ENCODE results near the gene TUSC2.
"Not testable (repeated sequence)": the region's sequence is repeated elsewhere in the genome, so short reads cannot be mapped to it uniquely, and the experiment has no call there.

The TUSC2 gene

DNA sequence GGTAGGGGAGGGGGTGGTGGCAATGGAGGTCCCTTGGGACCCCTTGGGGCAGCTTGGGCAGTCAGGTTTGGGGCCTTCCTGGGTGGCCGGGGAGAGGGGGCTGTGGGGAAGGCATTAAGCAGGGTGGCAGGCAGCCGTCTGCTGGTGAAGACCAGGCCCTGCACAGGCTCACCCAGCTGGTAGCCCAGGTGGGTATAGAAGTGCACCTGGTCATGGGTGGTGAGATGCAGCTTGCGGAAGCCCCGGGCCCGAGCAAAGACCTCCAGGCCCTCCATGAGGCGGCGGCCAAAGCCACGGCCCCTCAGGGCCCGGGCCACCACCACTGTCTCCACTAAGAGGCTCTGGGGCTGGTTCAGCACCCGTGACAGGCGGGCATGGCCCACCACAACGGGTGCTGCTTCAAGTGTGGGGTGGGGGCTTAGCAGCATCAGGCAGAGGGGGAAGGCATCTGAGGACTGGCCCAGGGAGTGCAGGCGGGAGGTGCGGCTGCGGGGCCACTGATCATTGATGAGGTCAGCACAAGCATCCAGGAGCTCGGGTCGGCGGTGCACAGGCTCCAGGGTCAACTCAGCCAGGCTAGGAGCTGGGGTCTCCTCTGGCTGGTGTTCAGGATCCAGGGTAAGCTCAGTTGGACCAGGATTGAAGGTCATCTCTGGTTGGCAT, 31.2 kb downstream of the TUSC2 start:
- no peak for DNase-seq (ENCODE audit: low read depth in 2 of 2, low spot score in 1 of 2)

DNA sequence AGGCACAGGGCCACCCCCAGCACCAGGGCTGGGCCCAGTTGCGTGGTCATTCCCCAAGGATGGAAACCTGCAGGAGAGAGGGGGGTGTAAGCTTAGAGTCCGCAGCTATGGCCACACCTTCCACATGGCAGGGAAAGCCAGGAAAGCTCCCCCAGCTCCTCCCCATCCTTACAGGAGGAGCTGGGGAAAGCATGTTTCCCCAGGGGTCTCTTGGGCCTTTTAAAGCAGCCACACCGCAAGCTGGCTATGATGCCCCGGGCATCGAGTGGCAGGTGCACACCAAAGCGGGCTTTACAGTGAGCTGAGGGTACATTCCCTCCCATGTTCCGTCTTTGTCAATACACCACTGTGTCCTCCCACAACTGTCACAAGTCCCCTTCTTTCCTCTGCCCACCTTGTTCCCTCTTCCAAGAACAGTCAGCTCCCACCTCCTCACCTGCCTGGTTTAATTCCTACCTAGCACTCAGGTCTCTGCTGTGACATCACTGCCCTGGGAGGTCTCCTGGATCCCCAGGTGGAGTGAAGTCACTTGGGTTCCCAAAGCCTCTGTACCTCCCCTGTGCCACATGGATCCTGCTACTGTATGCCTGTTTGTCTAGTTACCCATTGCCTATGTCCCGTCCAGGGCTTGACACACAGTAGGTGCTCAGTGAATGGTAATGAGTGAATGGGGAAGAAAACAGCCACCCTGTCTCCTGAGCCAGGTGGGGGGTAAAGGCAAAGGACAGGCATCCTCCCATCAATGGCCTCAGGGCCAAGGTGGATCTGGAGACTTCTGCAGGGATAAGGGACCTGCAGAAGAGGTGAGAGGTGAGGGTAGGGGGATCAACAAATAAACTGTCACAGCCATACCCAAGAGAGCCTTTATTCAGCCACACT, 32.2 kb downstream of the TUSC2 start:
- no peak for DNase-seq (ENCODE audit: low read depth in 2 of 2, low spot score in 1 of 2)

DNA sequence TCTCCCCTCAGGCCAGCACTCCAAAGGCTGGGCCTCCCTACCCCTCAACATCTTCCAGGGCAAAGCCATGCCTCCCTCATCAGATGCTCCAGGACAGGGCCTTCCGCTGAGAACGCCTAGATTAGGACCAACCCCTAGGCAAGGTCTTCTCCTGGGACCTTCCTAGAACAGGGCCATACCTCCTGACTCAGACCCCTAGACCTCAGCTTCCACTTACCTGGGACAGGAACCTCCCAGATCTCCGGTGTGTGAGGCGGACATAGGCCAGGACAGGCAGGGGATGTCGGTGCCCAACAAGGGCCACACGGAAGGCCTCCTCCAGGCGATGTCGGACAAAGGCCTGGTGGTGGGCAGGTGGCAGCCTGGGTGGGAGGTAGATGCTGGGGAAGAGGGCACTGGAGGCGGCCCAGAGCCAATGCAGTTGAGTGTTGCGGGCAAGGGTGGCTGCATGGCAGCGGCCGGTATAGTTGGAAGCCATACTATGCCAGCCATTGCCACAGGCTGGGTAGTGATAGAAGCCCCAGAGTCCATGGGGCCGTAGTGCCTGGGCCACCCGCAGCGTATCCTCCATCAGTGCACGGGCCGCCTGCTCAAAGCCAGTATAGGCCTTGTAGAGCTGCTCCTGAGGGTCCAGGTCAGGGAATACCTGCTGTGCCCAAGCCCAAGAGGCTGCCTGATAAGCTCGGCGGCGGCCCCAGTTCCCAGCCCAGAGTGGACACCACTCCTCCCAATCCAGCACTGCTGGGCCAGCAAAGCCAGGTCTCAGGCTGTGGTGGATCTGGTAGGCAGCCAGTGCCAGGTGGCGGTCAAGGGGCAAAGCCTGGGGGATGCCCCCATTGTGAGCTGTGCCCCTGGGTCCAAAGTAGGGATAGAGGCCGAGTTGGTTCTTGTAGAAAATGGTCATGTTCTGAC, 33.3 kb downstream of the TUSC2 start:
- DNase-seq (ENCODE audit: low read depth in 2 of 2, low spot score in 1 of 2): no peak

DNA sequence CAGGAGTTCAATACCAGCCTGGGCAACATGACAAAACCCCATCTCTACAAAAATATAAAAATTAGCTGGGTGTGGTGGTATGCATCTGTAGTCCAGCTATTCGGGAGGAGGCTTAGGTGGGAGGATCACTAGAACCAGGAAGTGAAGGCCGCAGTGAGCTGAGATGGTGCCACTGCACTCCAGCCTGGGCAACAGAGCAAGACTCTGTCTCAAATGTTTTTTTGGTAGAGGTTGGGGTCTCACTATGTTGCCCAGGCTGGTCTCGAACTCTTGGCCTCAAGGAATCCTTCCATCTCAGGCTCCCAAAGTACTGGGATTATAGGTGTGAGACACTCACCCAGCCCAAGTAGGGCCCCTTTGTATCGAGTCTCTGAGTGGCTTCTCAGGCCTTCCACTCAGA, 33.9 kb downstream of the TUSC2 start:
- no peak for DNase-seq (ENCODE audit: low read depth in 2 of 2, low spot score in 1 of 2)

DNA sequence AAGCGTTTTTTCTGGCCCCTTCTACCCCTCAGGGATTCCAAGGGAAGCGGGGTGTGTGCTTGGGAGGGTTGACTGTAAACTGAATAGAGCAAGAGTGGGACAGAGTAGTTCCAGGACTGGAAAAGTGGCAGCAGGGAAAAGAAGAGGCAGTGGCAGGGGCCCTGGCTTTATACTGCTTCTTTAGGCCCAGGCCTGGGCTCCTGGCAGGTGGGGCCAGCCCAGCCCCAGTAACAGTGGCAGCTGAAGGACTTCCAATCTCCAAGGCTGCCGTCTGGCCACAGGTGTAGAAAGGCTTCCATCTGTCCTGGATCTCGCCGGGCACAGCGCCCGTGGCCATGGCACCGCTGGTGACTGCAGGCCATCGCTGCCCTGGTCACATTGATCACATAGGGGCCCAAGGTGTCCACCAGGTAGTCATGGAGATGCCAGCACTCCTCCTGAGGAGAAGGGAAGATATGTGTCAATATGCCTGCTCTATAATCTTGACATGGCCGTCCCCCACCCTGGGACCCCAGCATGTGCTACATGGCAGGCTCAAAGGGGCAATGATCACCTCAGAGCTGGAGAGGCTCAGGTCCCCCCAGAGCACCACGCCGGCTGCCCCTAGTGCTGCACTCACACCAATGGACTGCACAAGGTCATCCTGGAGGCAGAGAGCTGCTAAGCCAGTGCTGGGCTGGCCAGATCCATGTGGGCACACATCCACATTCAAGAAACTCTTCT, 34.8 kb downstream of the TUSC2 start:
- DNase-seq (ENCODE audit: low read depth in 2 of 2, low spot score in 1 of 2): no peak

DNA sequence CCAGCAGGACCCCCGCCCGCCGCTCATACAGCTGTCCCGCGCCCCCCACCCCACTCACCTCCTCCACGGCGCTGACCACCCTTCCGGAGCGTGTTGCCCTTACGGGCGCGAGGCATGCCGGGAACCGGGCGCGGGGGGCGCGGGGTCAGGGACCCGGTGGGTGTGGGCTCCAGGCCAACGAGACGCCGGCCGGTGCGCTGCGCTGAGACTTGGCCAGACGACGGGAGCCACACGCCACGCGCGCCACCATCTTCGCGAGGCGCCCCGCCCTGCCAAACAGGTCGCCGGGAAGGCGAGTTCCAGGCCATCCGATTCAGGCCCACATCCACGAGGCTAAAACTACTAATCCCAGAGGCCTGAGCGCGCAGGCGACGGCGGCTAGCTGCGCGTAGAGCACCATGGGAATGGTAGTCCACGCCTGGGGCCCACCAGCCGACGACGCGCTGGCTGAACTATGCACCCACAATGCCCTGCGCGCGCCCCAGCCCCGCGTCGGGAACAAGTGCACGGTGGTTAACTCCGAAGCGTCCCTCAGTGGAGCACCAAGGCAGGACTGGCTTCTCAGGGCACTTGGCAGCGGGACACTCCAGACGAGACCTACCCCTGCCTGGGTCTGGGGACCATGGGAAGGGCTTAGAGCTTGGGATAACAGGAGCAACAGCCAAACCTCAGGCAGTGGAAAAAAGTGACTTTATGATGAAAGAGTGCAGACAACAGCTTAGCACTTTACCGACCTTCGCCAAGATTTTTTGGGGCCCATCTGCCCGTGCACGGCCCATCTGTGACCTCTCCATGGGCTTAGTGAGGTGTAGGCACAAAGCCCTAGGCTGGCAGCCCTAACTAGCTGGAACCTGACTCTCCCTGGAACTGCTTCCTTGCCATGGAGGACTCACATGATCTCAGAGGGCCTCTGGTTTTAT, 35.6 kb downstream of the TUSC2 start, which contains the start of gene IFRD2:
TSS of gene IFRD2 (minus strand) at position 271 of the 920 bp plus-strand sequence. CDS start at position 116, 155 bp downstream.
- peak; percentile 77 to 91 for DNase-seq (ENCODE audit: low read depth in 2 of 2, low spot score in 1 of 2)

DNA sequence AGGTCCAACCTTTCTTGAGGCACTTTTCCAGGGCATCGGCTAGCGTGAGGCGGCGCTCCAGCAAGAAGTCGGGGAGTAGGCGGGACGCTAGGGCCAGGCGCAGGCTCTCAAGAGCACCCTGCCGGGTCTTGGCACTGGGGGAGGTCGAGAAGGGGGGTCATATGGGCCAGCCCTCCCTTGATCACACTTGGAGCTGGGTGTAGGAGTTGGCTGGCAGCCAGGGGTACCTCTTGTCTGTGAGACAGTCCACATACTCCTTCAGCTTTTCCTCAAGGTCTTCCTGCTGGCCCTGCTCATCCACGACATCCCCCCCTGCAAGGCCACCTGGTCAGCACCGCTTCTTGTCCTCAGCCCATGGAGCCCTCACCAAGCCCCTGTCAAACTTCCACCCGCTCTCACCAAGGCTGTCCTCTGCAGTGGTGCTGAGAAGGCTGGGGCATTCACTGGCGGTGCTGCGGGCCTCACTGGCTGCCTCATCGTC, 37.8 kb downstream of the TUSC2 start:
- DNase-seq (ENCODE audit: low read depth in 2 of 2, low spot score in 1 of 2): no peak

DNA sequence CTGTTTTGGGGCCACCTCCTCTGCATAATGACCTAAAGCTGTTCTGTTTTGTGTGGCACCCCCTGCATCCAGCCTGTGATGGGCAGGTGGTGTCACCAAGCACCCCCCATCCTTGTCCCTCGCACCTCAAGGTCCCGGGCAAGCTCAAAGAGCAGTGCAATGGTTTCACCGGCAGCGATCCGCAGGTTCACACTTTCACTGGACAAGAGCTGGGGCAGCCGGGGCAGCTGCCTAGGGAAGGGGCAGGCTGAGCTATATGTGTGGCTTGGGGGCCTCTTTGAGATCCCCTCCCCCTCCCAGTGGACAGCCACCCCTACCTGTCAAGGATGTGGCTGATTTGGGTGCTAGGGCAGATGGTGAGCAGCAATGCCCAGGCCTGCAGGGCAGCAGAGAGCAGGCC, 38.9 kb downstream of the TUSC2 start:
- no peak for DNase-seq (ENCODE audit: low read depth in 2 of 2, low spot score in 1 of 2)

DNA sequence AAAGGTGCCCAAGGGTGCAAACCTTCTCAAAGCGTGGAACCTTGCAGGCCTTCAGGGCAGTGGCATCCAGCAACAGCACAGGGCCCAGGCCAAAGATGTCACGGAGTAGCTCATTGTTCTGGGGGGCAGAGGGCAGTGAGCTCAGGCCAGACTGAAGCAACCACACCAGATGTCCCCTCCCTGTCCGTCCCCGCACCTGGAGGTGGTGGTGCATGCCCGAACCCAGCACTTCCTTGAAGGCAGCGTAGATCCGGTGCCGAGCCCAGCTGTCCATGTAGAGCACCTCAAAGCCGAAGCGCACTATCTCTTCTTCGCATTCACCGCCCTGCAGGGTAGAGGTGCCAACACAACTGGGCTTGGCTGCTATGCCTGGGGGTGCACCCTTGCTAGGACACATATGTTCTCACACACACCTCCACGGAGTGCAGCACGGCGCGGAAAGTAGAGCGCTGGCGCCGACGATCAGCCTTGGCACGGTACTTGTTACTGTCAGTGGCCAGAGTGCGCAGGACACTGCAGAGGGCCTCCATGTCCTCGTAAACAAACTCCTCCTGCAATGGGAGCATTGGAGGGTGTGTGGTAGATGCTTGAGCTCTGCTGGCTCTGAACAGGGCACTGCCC, 39.5 kb downstream of the TUSC2 start:
- no peak for DNase-seq (ENCODE audit: low read depth in 2 of 2, low spot score in 1 of 2)

DNA sequence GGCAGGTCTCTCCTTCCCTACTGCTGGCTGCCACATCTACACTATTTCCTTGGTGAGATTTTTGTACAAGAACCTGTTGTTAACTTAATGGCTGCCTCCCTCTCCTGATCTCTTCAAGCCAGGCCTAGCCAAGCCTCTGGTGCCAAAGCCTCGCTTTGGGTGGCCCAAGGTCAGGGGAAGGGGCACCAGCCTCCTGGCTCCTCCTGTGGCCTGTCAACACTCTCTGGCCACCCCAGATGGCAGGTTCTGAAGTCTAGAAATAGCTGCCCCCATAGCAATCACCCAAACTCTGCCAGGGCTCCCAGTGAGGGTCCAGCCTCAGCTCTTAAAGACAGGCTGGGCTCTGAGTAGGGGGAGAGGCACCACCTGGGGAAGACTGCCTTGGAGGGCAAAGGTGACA, 40.8 kb downstream of the TUSC2 start:
- no peak for DNase-seq (ENCODE audit: low read depth in 2 of 2, low spot score in 1 of 2)

DNA sequence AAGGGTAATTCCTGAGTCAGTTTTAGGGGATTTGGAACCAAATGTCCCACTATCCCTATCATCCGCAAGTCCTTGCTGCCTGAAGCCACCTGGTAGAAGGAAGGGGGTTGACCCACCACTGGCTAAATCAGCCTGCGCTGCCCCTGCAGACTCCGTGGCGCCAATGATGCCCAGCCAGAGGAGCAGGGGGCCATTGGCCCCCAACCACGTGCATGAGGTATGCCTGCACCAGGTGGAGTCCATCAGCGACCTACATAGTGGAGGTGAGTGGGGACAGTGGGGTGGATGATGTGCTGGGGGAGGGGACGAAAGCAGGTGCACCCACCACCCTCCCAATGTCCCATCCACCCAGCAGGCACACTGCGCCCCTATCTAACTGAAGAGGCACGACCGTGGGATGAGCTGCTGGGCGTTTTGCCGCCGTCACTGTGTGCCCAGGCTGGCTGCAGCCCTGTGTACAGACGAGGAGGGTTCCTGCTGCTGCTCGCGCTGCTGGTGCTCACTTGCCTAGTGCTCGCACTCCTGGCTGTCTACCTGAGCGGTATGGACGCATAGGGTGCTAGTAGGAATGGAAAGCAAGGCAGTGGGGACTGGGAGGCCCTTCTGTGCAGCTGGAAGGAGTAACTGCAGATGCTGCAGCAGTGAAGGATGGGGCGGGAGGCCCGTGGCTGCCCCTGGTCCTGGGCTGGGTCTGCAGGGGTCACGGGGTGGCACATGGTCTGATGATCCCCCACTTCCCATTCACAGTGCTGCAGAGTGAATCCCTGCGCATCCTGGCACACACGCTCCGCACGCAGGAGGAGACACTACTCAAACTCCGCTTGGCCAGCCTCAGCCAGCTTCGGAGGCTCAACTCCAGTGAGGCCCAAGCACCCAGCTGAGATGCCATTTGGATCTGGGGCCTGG, 41.4 kb downstream of the TUSC2 start:
- no peak for DNase-seq (ENCODE audit: low read depth in 2 of 2, low spot score in 1 of 2)

DNA sequence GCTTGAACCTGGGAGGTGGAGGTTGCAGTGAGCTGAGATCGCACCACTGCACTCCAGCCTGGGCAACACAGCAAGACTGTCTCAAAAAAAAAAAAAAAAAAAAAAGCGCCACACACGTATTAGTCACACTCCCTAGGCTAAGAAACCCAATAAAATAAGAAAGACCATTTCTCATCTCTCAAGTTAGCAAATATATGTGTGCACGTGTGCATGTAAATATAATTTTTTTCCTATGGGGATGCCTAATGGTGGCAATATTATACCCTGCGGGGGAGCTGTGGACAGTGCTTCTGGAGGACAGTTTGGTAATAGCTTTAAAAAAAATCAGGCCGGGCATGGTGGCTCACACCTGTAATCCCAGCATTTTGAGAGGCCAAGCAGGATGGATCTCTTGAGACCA, 43.9 kb downstream of the TUSC2 start:
- not testable (repeated sequence) for DNase-seq (ENCODE audit: low read depth in 2 of 2, low spot score in 1 of 2)

DNA sequence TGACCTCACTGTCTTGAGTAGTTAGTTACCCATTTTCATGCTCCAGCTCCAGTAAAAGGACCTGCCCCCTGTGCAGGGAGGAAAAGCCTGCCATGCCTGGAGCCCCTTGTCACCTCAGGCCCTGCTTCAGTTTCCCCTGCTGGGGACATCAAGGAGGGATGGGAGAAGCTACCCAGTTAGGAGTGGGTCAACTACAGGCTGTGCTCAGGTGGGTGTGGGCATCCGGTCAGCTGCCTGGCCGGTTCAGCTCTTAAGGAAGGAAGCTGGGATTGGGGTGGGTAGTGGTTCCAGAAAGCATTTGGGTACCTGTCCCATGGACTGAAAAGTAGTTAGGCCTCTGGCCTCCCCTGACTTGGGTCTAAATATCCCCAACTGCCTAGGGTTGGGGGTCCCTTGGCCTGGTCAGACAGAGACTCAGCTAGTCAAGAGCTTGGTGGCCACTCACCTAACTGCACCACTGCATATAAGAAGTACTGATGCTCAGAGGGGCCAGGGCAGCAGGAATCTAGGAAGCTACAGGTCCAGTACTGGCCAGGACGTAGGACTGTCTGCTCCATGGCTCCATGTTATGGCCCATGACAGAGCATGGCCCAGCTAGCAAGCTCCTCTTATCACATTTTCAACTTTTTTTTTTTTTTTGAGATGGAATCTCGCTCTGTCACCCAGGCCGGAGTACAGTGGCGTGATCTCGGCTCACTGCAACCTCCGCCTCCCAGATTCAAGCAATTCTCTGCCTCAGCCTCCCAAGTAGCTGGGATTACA, 48.6 kb downstream of the TUSC2 start:
- DNase-seq (ENCODE audit: low read depth in 2 of 2, low spot score in 1 of 2): no peak

DNA sequence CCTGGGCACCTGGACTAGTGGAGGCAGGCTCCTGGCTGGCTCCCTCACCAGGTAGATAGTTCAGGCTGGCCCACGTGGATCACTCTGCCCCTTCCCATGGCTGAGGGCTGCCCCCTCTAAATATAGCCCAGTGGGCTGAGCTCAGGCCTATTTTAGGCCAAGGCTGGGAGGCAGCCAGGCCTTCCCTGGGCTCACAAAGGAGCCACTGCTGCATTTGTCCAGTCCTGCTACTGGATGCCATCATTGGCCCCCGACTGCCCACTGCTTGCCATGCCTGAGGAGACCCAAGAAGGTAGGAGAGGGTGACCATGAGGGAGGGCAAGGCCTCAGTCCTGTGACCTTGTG, 49.2 kb downstream of the TUSC2 start, which contains the start of gene LSMEM2:
TSS of gene LSMEM2 (plus strand) at position 208 of the 345 bp plus-strand sequence. CDS start at position 235, 27 bp downstream.
- no peak for DNase-seq (ENCODE audit: low read depth in 2 of 2, low spot score in 1 of 2)

DNA sequence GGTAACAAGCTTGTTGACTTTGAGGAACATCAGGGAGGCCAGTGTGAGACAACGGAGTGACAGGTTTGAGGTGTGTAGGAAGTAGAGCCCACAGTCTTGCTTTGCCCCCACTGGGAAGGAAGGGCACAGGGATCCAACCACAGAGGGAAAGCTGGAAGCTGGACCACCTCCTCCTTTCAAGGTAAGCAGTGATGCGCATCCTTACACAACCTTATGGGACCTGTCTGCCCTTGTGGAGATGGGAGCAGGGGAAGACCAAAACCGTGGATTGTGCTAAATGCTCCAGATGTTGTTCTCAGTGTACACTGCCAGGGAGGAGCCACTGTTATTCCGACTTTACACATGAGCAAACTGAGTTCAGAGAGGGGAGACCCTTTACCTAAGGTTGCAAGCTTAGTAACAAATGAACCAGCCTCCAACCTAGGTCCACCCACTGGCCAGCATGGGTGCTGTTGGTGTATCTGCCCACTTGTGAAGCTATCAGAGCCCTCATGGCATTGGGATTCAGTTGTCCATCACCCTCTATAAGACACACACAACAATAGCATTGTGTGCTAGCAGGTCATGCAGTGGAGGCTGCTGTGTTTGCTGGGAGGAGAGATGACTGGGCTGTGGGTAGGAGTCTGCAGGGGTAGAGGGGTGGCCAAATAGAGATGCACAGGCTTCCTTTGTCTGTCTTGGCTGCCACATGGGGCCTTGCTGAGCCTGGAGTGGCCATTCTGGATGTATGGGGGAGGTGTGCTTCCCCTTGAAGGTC, 49.7 kb downstream of the TUSC2 start:
- no peak for DNase-seq (ENCODE audit: low read depth in 2 of 2, low spot score in 1 of 2)

DNA sequence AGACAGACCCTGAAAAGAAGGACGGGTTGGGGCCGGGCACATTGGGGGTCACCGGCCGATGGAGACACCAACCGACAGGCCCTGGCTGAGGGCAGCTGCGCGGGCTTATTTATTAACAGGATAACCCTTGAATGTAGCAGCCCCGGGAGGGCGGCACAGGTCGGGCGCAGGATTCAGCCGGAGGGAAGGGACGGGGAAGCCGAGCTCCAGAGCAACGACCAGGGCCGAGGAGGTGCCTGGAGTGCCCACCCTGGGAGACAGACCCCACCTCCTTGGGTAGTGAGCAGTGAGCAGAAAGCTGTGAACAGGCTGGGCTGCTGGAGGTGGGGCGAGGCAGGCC, 51.3 kb downstream of the TUSC2 start:
- DNase-seq (ENCODE audit: low read depth in 2 of 2, low spot score in 1 of 2): no peak
